GM18873 (cell line): ENCODE data around the gene STAC.

Experiments used
- ATAC-seq: cut with Tn5 transposase; IDR thresholded peaks from one replicate; pipeline ENCODE4 v1.9.1; 2021; ENCODE audit warnings: mild to moderate bottlenecking, moderate library complexity, moderate number of reproducible peaks; ENCODE audit not compliant: unreplicated experiment, low FRiP score

The STAC gene

GRCh38 chr3:36511791-36512486 lies 131.6 kb downstream of the STAC start:
- no peak for ATAC-seq

- no peak for ATAC-seq
Observed at GRCh38 chr3:36512555-36512954, 132.3 kb downstream of the STAC start.

GRCh38 chr3:36514171-36514570 lies 133.9 kb downstream of the STAC start:
- no peak for ATAC-seq

- no peak for ATAC-seq
Observed at GRCh38 chr3:36519682-36520081, 139.4 kb downstream of the STAC start.

GRCh38 chr3:36520241-36521006 lies 140.1 kb downstream of the STAC start:
- no peak for ATAC-seq

- no peak for ATAC-seq
Observed at GRCh38 chr3:36521007-36521379, 140.7 kb downstream of the STAC start.

GRCh38 chr3:36524560-36524959 lies 144.3 kb downstream of the STAC start:
- no peak for ATAC-seq

- no peak for ATAC-seq
Observed at GRCh38 chr3:36525115-36525801, 145.0 kb downstream of the STAC start.

GRCh38 chr3:36538136-36538749 lies 157.9 kb downstream of the STAC start:
- ATAC-seq: no peak

- no peak for ATAC-seq
Observed at GRCh38 chr3:36540888-36541518, 160.7 kb downstream of the STAC start.

- ATAC-seq: no peak
Observed at GRCh38 chr3:36542186-36542585, 161.9 kb downstream of the STAC start.

GRCh38 chr3:36543276-36543997 lies 163.1 kb downstream of the STAC start:
- ATAC-seq: no peak

- no peak for ATAC-seq
Observed at GRCh38 chr3:36546226-36546625, 165.9 kb downstream of the STAC start.

GRCh38 chr3:36548712-36549111 lies 168.4 kb downstream of the STAC start:
- ATAC-seq: no peak

GRCh38 chr3:36557021-36557707 lies 176.9 kb downstream of the STAC start:
- peak; percentile 80 for ATAC-seq

GRCh38 chr3:36557708-36558421 lies 177.6 kb downstream of the STAC start:
- no peak for ATAC-seq

GRCh38 chr3:36558961-36559360 lies 178.7 kb downstream of the STAC start:
- no peak for ATAC-seq

- ATAC-seq: no peak
Observed at GRCh38 chr3:36560685-36561084, 180.4 kb downstream of the STAC start.

- ATAC-seq: no peak
Observed at GRCh38 chr3:36561601-36562000, 181.3 kb downstream of the STAC start.
